Measurements from ENCODE around the gene DHRS7B. TPM values are rescaled to one million over a fixed set of nuclear protein-coding genes. Genes with fewer than 3 reads are reported as not detected.

Gene DHRS7B
- polyA plus RNA-seq, 1 of the 3 experiments (the other 2 are of a cell fraction) = 17.8 TPM

- Histone ChIP-seq H3K36me3 (replicated peaks in 1 of 2; ENCODE audit: control insufficient read depth in 1 of 2, insufficient read depth in 2 of 2, low read length in 1 of 2) (peaks cover 12 to 16% of the 10 kb centered on the region in 2 experiments), H3K27ac (ENCODE audit: low read depth in 2 of 2, low read length in 1 of 2) (peak within 1 kb of the TSS; percentile 91 to 95), H3K9me3 (no peaks in the 10 kb centered on the region), H3K79me2 (ENCODE audit: insufficient read depth) (peaks cover 87% of the 10 kb centered on the region), H3F3A (replicated peaks; ENCODE audit: insufficient read depth) (no peaks in the 10 kb centered on the region), H4K20me1 (ENCODE audit: insufficient read depth) (peaks cover 40% of the 10 kb centered on the region), H3K4me2 (peak within 1 kb of the TSS; percentile 91), H3K9ac (peak within 1 kb of the TSS; percentile 99), H3K9me2 (no peaks in the 10 kb centered on the region), H3K4me3 (ENCODE audit: low read depth in 2 of 2, low read length in 1 of 2) (peak within 1 kb of the TSS; percentile 97 to 99), H3K4me1 (ENCODE audit: control insufficient read depth in 1 of 2, insufficient read depth in 2 of 2, low read depth in 1 of 2, low read length in 1 of 2) (peaks cover 10 to 25% of the 10 kb centered on the region in 2 experiments; a peak in 2 of 4 replicates), H3K27me3 (ENCODE audit: insufficient read depth) (no peaks in the 10 kb centered on the region), H2AFZ (ENCODE audit: low read depth) (peak within 1 kb of the TSS; percentile 89)
- peak; percentile 99 for DNase-seq
- CTCF ChIA-PET = interaction anchor here (0.6 to 2.9 kb wide), 7 partner anchors 13 to 297 kb away, joined by 3 to 16 read pairs (median 4); no protein-coding TSS in a partner anchor
- POLR2A ChIA-PET = interaction anchor here (0.8 to 1.3 kb wide), 3 partner anchors 11 to 62 kb away, joined by 3 to 4 read pairs (median 4); no protein-coding TSS in a partner anchor
- under 1% methylated on average over 33 of the region's 76 CpGs for WGBS (ENCODE audit: low lambda C conversion rate)
- TF ChIP-seq FOSL2 (IDR thresholded peaks at IDR 0.05; ENCODE audit: borderline replicate concordance, low read depth) (no peak), TAF1 (IDR thresholded peaks at IDR 0.05; ENCODE audit: borderline replicate concordance, low read depth, low read length) (peak; percentile 89), CHD2 (IDR thresholded peaks at IDR 0.05; ENCODE audit: low read length, partially characterized antibody) (peak; percentile 99), FOXM1 (IDR thresholded peaks at IDR 0.05; ENCODE audit: low read depth) (no peak), JUND (IDR thresholded peaks at IDR 0.05) (no peak), PBX3 (IDR thresholded peaks at IDR 0.05) (no peak), ZBTB33 (IDR thresholded peaks at IDR 0.05; ENCODE audit: borderline replicate concordance, low read depth) (peak; percentile 98), RAD21 (IDR thresholded peaks at IDR 0.05; ENCODE audit: low read length) (no peak), USF1 (IDR thresholded peaks at IDR 0.05; ENCODE audit: borderline replicate concordance, low read depth) (no peak), MEF2A (IDR thresholded peaks at IDR 0.05; ENCODE audit: borderline replicate concordance, low read depth) (no peak), REST (IDR thresholded peaks at IDR 0.05; ENCODE audit: low read depth, low read length) (no peak), MXI1 (IDR thresholded peaks at IDR 0.05; ENCODE audit: low read depth, low read length) (no peak; the same call in 1 of the 2 replicates), RCOR1 (IDR thresholded peaks at IDR 0.05; ENCODE audit: low read length) (no peak), EP300 (IDR thresholded peaks at IDR 0.05; ENCODE audit: borderline replicate concordance in 1 of 2, low read depth in 1 of 2, low read length in 1 of 2) (no peak), CTCF (IDR thresholded peaks at IDR 0.05) (no peak; the same call in 1 of the 2 replicates), FOXJ3 (CRISPR knock-in tag; IDR thresholded peaks at IDR 0.05) (no peak), NRF1 (IDR thresholded peaks at IDR 0.05; ENCODE audit: low read depth, low read length) (no peak), YY1 (IDR thresholded peaks at IDR 0.05; ENCODE audit: low read depth) (peak; percentile 98), IRF3 (IDR thresholded peaks at IDR 0.05; ENCODE audit: low read depth, low read length) (no peak), SIN3A (IDR thresholded peaks at IDR 0.05; ENCODE audit: borderline replicate concordance, low read depth, low read length) (peak; percentile 81; the same call in 1 of the 2 replicates), RXRA (IDR thresholded peaks at IDR 0.05; ENCODE audit: borderline replicate concordance, low read depth) (no peak)
Measured at GRCh38 chr17:21214015-21214776, 87.4 kb downstream of the DHRS7B start, which contains the start of gene TMEM11. TSS of gene TMEM11 (minus strand) at chr17:21214161. CDS start at chr17:21214152, 9 bp downstream.

Measured in SK-N-SH (cell line).